Measurements from ENCODE around the gene PHTF1. TPM values are rescaled to one million over a fixed set of nuclear protein-coding genes. Genes with fewer than 3 reads are reported as not detected.

Gene PHTF1
- total RNA-seq, 1 donor from 2014 or later, result 35.4 TPM

- no peak for TF ChIP-seq CTCF (IDR thresholded peaks at IDR 0.05; ENCODE audit: unreplicated experiment)
- Mint-ChIP-seq H3K27me3 (ENCODE audit: unreplicated experiment) (no peaks in the 10 kb centered on the region), H3K9me3 (ENCODE audit: unreplicated experiment) (no peaks in the 10 kb centered on the region), H3K4me1 (ENCODE audit: unreplicated experiment) (peaks cover 10% of the 10 kb centered on the region), H3K4me3 (ENCODE audit: unreplicated experiment) (no peak overlapping the region), H3K36me3 (ENCODE audit: low read depth, unreplicated experiment) (peaks cover 8% of the 10 kb centered on the region), H3K27ac (ENCODE audit: unreplicated experiment) (no peak overlapping the region)
- no peak for DNase-seq (ENCODE audit: low spot score)
Measured at GRCh38 chr1:113780374-113781146, 21.3 kb upstream of the PHTF1 start.

- Mint-ChIP-seq H3K27ac (ENCODE audit: unreplicated experiment) (no peak overlapping the region), H3K4me3 (ENCODE audit: unreplicated experiment) (no peak overlapping the region)
Measured at GRCh38 chr1:113779542-113779941, 20.3 kb upstream of the PHTF1 start.

DNA sequence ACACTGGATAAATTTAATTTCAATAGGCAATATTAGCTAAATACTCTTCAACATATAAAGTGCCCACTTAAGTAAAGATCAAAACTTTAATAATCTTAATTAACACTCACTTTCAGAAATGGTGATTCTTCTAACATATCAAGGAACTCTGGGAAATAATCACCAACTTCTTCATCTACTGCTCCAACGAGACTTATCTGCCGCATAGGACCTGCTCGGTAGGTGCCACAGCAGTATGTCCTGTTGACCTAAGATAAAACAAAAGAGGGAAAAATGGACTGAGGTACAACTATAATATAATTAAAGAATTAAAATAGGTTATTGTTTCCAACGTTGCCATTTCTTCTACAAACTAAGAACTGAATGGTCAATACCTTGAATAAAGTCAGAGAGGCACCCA, 18.3 kb upstream of the PHTF1 start:
- no peak for DNase-seq (ENCODE audit: low spot score)
- peaks cover 8% of the 10 kb centered on the region for H3K36me3 Mint-ChIP-seq (ENCODE audit: low read depth, unreplicated experiment)
- no peaks in the 10 kb centered on the region for H3K27me3 Mint-ChIP-seq (ENCODE audit: unreplicated experiment)
- no peak overlapping the region for H3K4me3 Mint-ChIP-seq (ENCODE audit: unreplicated experiment)
- TF ChIP-seq CTCF (IDR thresholded peaks at IDR 0.05; ENCODE audit: unreplicated experiment), result no peak
- no peaks in the 10 kb centered on the region for H3K4me1 Mint-ChIP-seq (ENCODE audit: unreplicated experiment)
- H3K27ac Mint-ChIP-seq (ENCODE audit: unreplicated experiment), result no peak overlapping the region
- H3K9me3 Mint-ChIP-seq (ENCODE audit: unreplicated experiment), result no peaks in the 10 kb centered on the region

More at GRCh38 chr1:113779542-113779941, 20.3 kb upstream of the PHTF1 start:
- peaks cover 8% of the 10 kb centered on the region for H3K36me3 Mint-ChIP-seq (ENCODE audit: low read depth, unreplicated experiment)
- no peak for TF ChIP-seq CTCF (IDR thresholded peaks at IDR 0.05; ENCODE audit: unreplicated experiment)
- H3K4me1 Mint-ChIP-seq (ENCODE audit: unreplicated experiment), result peaks cover 10% of the 10 kb centered on the region
- H3K27me3 Mint-ChIP-seq (ENCODE audit: unreplicated experiment), result no peaks in the 10 kb centered on the region
- no peak for DNase-seq (ENCODE audit: low spot score)
- H3K9me3 Mint-ChIP-seq (ENCODE audit: unreplicated experiment), result no peaks in the 10 kb centered on the region

DNA sequence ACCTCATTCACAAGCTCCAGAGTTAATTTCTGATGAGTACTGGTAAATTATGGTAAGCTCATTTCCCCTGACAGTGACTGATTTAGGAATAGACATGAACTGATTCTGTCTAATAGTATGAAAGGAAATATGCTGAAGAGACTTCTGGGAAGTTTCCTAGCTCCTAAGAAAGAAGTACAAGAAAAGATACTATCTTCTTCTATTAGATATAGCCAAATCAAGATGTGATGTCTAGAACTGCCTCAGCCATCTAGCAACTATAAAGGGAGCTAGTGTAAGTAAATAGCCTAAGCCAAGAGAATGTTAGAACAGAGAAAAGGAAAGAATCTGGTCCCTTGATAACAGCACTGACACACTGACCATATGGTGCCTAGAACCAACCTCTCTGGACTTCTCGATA, 10.7 kb upstream of the PHTF1 start:
- H3K9me3 Mint-ChIP-seq (ENCODE audit: unreplicated experiment), result no peaks in the 10 kb centered on the region
- DNase-seq (ENCODE audit: low spot score), result no peak
- no peaks in the 10 kb centered on the region for H3K27me3 Mint-ChIP-seq (ENCODE audit: unreplicated experiment)
- H3K4me3 Mint-ChIP-seq (ENCODE audit: unreplicated experiment), result no peak overlapping the region
- TF ChIP-seq CTCF (IDR thresholded peaks at IDR 0.05; ENCODE audit: unreplicated experiment), result no peak
- peaks cover 3% of the 10 kb centered on the region for H3K4me1 Mint-ChIP-seq (ENCODE audit: unreplicated experiment)
- no peak overlapping the region for H3K27ac Mint-ChIP-seq (ENCODE audit: unreplicated experiment)
- H3K36me3 Mint-ChIP-seq (ENCODE audit: low read depth, unreplicated experiment), result peaks cover 10% of the 10 kb centered on the region

DNA sequence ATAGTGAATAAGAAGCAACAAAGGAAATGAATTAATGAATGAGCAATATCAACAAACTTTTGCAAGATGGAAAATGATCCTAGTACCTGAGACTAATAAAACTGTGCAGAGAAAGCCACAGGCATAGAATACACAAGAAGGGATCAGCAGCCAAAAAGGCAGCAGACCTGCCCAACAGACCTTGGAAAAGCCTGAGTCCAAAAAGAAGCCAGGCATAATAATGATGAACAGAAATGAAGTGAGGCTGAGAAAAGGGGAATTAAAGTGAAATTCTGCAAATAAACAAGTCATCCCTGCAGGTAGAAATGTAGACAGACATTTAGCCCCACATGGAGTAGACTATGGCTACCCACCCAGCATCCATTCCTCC, 10.3 kb upstream of the PHTF1 start:
- Mint-ChIP-seq H3K9me3 (ENCODE audit: unreplicated experiment) (no peaks in the 10 kb centered on the region), H3K27ac (ENCODE audit: unreplicated experiment) (no peak overlapping the region), H3K27me3 (ENCODE audit: unreplicated experiment) (no peaks in the 10 kb centered on the region), H3K4me3 (ENCODE audit: unreplicated experiment) (no peak overlapping the region), H3K4me1 (ENCODE audit: unreplicated experiment) (peaks cover 3% of the 10 kb centered on the region), H3K36me3 (ENCODE audit: low read depth, unreplicated experiment) (peaks cover 10% of the 10 kb centered on the region)
- no peak for DNase-seq (ENCODE audit: low spot score)
- TF ChIP-seq CTCF (IDR thresholded peaks at IDR 0.05; ENCODE audit: unreplicated experiment), result no peak
